Caco-2 (cell line): Measurements from ENCODE around the gene RGS19. TPM values are rescaled to one million over a fixed set of nuclear protein-coding genes. Genes with fewer than 3 reads are reported as not detected.
A peak's percentile ranks its signal among the peaks of the same experiment; 100 is the strongest.

Source experiments
- BruUV-seq: library from RNA; stranded (reverse); fragments of 400-500 nt; replicated peaks from 2 replicates; lab custom pipeline; 2021; lab: Mats Ljungman, UMichigan
- CTCF ChIA-PET: fragments of 300-600 bp; sonication (Branson Sonifier 250); formaldehyde crosslinking; loops from one replicate; lab custom pipeline; 2022; ENCODE audit warnings: antibody characterized with exemption; lab: Charles Lee
- POLR2A ChIA-PET: fragments of 300-600 bp; sonication (Branson Sonifier 250); formaldehyde crosslinking; loops from one replicate; lab custom pipeline; 2022; ENCODE audit warnings: antibody characterized with exemption; lab: Charles Lee
- DNase-seq, 2 experiments: peaks; one replicate each; pipeline versions ENCODE4 v3.0.0 to v3.0.0-alpha.2; 2020 to 2022
- H3K27me3 ChIP-seq: replicated peaks from 2 replicates; pipeline ENCODE4 v1.6.0; 2011; ENCODE audit warnings: low read length; ENCODE audit not compliant: control insufficient read depth, insufficient read depth
- H3K36me3 ChIP-seq: 2 replicates; pipeline ENCODE4 v1.5.1; 2011; ENCODE audit warnings: low read length; ENCODE audit not compliant: control insufficient read depth, insufficient read depth
- H3K4me1 ChIP-seq: fragments of 250-450 bp; sonication (Bioruptor Pico); 2 replicates; pipeline ENCODE4 v1.5.1; 2020; ENCODE audit warnings: mild to moderate bottlenecking
- H3K4me3 ChIP-seq: 2 replicates; pipeline ENCODE4 v1.5.1; 2011; ENCODE audit warnings: low read depth, mild to moderate bottlenecking, control low read depth, low read length
- H3K9me3 ChIP-seq: fragments of 250-450 bp; sonication (Bioruptor Pico); 2 replicates; pipeline ENCODE4 v1.5.1; 2020; ENCODE audit warnings: mild to moderate bottlenecking, moderate library complexity
- H3K27ac Mint-ChIP-seq: one replicate; pipeline ENCODE4 v1.8.0; 2022; ENCODE audit warnings: mixed read lengths; ENCODE audit not compliant: unreplicated experiment
- H3K27me3 Mint-ChIP-seq: one replicate; pipeline ENCODE4 v1.8.0; 2022; ENCODE audit warnings: mixed read lengths; ENCODE audit not compliant: insufficient read depth, unreplicated experiment
- H3K36me3 Mint-ChIP-seq: one replicate; pipeline ENCODE4 v1.8.0; 2022; ENCODE audit warnings: mild to moderate bottlenecking, mixed read lengths; ENCODE audit not compliant: insufficient read depth, unreplicated experiment
- H3K4me1 Mint-ChIP-seq: one replicate; pipeline ENCODE4 v1.8.0; 2022; ENCODE audit warnings: low read depth, mixed read lengths; ENCODE audit not compliant: unreplicated experiment
- H3K4me3 Mint-ChIP-seq: one replicate; pipeline ENCODE4 v1.8.0; 2022; ENCODE audit warnings: mild to moderate bottlenecking, moderate library complexity, mixed read lengths; ENCODE audit not compliant: unreplicated experiment
- H3K9me3 Mint-ChIP-seq: one replicate; pipeline ENCODE4 v1.8.0; 2022; ENCODE audit warnings: mixed read lengths; ENCODE audit not compliant: unreplicated experiment
- intact Hi-C: fragments of 100-400 bp; cut with micrococcal nuclease; formaldehyde crosslinking; loops from one replicate; pipeline ENCODE4 v1.10.0; 2022; ENCODE audit not compliant: unreplicated experiment
- total RNA-seq: library from RNA; stranded (reverse); gene quantifications from 2 replicates; pipeline ENCODE4 v1.2.3, GENCODE V29; 2022
- TF ChIP-seq, protein P1 (sequence below), 2 experiments: fragments of 200-600 bp in 1 of 2; IDR thresholded peaks; 1 replicate in 1 of 2; 2 replicates in 1 of 2; pipeline versions ENCODE4 v1.5.1 to v1.8.0; 2011 to 2022; ENCODE audit warnings: antibody characterized with exemption in 1 of 2, control low read depth in 1 of 2, inconsistent platforms in 1 of 2, low read depth in 1 of 2, low read length in 1 of 2, mild to moderate bottlenecking in 1 of 2, moderate library complexity in 1 of 2; ENCODE audit not compliant: insufficient read depth in 1 of 2, severe bottlenecking in 1 of 2, unreplicated experiment in 1 of 2

The RGS19 gene
- total RNA-seq, 1 experiment from 2014 or later: 29.3 TPM

DNA sequence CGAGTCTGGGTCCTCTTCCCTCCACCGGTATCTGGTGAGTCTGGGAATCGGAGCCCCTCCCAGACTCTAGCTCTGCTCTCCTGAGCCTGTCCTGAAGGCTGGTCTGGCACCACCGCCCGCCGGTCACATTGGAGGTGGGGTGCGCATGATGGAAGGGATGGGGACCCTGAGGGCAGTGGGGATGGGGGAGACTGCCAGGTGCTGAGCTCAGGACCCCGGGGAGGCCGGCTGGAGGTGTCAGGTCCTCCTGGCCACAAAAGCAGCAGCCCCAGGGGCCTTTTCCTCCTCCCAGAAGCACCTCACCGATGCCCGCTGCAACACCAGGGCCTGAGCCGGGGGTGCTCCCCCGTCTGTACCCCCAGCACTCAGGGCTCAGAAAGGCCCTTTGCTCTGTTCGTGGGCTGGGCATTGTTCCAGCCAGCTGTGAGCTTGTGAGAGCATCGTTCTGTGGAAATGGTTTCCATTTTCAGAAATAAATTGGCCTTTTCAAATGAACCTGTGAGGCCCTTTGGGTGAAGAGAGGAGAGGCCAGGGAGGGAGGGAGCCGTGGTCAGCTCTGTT is 30.6 kb upstream of the RGS19 start:
- H3K4me1 Mint-ChIP-seq: no peaks in the 10 kb centered on the region
- H3K4me3 Mint-ChIP-seq: no peak overlapping the region
- H3K36me3 Mint-ChIP-seq: no peaks in the 10 kb centered on the region
- no peaks in the 10 kb centered on the region; the same call in 1 of the 2 replicates for H3K27me3 ChIP-seq
- no peak overlapping the region for H3K27ac Mint-ChIP-seq
- intact Hi-C loops: no loop called here
- peak; percentile 9 to 43 for DNase-seq
- ChIA-PET CTCF (interaction anchor here (0.6 to 2.5 kb wide), 2 partner anchors 10 to 27 kb away, joined by 8 to 13 read pairs; no protein-coding TSS in a partner anchor), POLR2A (no interaction called here)
- H3K4me1 ChIP-seq: no peaks in the 10 kb centered on the region
- H3K9me3 Mint-ChIP-seq: no peaks in the 10 kb centered on the region
- no peaks in the 10 kb centered on the region for H3K36me3 ChIP-seq
- H3K4me3 ChIP-seq: no peak overlapping the region
- TF ChIP-seq, protein P1, sequence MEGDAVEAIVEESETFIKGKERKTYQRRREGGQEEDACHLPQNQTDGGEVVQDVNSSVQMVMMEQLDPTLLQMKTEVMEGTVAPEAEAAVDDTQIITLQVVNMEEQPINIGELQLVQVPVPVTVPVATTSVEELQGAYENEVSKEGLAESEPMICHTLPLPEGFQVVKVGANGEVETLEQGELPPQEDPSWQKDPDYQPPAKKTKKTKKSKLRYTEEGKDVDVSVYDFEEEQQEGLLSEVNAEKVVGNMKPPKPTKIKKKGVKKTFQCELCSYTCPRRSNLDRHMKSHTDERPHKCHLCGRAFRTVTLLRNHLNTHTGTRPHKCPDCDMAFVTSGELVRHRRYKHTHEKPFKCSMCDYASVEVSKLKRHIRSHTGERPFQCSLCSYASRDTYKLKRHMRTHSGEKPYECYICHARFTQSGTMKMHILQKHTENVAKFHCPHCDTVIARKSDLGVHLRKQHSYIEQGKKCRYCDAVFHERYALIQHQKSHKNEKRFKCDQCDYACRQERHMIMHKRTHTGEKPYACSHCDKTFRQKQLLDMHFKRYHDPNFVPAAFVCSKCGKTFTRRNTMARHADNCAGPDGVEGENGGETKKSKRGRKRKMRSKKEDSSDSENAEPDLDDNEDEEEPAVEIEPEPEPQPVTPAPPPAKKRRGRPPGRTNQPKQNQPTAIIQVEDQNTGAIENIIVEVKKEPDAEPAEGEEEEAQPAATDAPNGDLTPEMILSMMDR (IDR thresholded peaks at IDR 0.05; ENCODE audit: insufficient read depth in 1 of 2, low read depth in 1 of 2, low read length in 1 of 2, severe bottlenecking in 1 of 2, unreplicated experiment in 1 of 2): no peak
- BruUV-seq: no TSS peak
- H3K9me3 ChIP-seq: no peaks in the 10 kb centered on the region; the same call in 1 of the 2 replicates
- peaks cover 15% of the 10 kb centered on the region for H3K27me3 Mint-ChIP-seq

DNA sequence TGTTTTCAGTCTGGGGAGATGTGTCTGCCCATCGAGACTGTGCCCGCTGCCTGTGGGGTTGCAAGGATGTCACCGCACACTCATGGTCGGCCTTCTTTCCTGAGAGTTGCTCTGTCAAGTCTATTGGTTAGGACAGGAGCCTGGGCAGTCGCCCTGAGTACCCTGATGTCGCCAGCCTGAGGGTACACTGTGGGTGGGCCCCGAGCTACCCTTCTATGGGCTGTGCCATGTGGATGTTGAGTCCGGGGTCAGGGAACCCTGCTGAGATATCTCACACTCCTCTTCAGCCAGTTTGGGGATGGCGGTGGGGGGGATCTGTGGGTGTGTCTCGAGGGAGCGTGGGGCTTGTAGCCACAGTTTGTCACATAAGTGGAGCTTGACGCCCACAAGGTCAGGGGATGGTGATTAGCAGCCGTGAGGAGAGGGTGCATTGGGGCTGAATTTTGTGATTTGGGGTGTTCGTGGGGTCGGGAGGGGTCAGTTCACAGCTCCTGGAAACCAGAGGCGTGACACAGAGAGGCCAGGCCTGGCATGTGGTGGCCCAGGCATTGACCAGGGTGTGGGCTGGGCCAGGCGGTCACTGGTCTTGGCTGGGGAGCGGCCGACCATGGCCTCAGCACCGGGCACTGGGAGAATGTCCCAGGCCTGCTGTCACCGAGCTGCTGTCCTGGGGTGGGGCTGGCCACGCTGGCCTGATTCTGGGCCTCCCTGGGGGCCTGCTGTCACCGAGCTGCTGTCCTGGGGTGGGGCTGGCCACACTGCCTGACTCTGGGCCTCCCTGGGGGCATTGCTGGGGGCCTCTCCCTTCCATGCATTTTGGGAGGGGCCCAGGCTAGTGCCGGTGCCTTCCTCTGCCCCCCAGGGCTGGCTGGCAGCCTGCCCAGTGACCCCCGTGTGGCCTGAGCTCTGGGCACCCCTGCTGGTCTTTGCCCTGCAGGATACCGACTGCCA is 29.7 kb upstream of the RGS19 start:
- Mint-ChIP-seq H3K4me1 (no peaks in the 10 kb centered on the region), H3K27ac (no peak overlapping the region), H3K9me3 (no peaks in the 10 kb centered on the region), H3K4me3 (no peak overlapping the region), H3K36me3 (no peaks in the 10 kb centered on the region), H3K27me3 (peaks cover 11% of the 10 kb centered on the region)
- ChIA-PET CTCF (interaction anchor here (0.8 to 0.9 kb wide), 2 partner anchors 10 to 26 kb away, joined by 3 read pairs; no protein-coding TSS in a partner anchor), POLR2A (no interaction called here)
- Histone ChIP-seq H3K9me3 (no peaks in the 10 kb centered on the region; the same call in 1 of the 2 replicates), H3K4me1 (no peaks in the 10 kb centered on the region), H3K27me3 (no peaks in the 10 kb centered on the region; the same call in 1 of the 2 replicates), H3K4me3 (no peak overlapping the region), H3K36me3 (no peaks in the 10 kb centered on the region)
- intact Hi-C loops: no loop called here
- TF ChIP-seq, protein P1 (IDR thresholded peaks at IDR 0.05; ENCODE audit: insufficient read depth in 1 of 2, low read depth in 1 of 2, low read length in 1 of 2, severe bottlenecking in 1 of 2, unreplicated experiment in 1 of 2): no peak
- peak; percentile 3 to 43 for DNase-seq
- no TSS peak for BruUV-seq

DNA sequence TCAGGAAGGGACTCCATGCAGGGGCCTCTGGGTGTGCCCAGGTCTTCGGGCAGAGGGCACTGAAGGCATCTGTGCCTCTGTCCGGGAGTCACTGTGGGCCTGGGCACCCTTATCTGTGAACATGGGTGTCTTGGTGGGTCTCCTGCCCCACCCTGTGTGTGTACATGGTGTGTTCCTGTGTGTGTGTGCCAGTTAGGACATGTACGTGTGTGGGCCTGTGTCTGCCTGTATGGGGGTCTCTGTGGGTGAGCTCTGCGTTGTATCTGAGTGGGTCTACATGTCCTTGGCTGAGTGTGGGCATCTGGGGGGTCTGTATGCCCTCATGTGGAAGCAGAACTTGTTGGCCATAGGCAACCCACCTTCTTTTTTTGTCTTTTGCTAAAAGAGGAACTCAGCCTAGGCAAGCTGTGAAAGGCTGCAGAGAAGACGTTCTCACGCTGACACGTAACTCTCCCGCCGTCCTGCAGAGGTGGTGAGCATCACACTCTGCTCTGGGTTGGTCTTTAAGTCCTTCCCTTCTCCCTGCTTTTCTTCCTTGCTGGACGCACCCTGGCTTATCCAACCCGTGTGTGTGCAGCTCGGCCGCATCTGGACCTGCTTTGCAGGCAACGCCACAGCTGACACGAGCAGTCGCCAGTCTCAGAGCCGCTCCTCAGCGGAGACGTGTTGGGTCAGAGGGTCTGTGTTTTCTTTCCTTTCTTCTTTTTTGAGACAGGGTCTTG is 28.6 kb upstream of the RGS19 start:
- TF ChIP-seq, protein P1 (IDR thresholded peaks at IDR 0.05; ENCODE audit: insufficient read depth in 1 of 2, low read depth in 1 of 2, low read length in 1 of 2, severe bottlenecking in 1 of 2, unreplicated experiment in 1 of 2): no peak
- Mint-ChIP-seq H3K4me3 (no peak overlapping the region), H3K27ac (no peak overlapping the region), H3K4me1 (no peaks in the 10 kb centered on the region), H3K36me3 (no peaks in the 10 kb centered on the region), H3K9me3 (no peaks in the 10 kb centered on the region), H3K27me3 (peaks cover 14% of the 10 kb centered on the region)
- BruUV-seq: no TSS peak
- Histone ChIP-seq H3K36me3 (no peaks in the 10 kb centered on the region), H3K4me1 (no peaks in the 10 kb centered on the region), H3K4me3 (no peak overlapping the region), H3K9me3 (no peaks in the 10 kb centered on the region; the same call in 1 of the 2 replicates), H3K27me3 (no peaks in the 10 kb centered on the region; the same call in 1 of the 2 replicates)
- peak; percentile 11 to 52 for DNase-seq
- intact Hi-C loops: no loop called here
- CTCF ChIA-PET: interaction anchor here (0.8 to 0.9 kb wide), 2 partner anchors 11 to 24 kb away, joined by 3 read pairs; no protein-coding TSS in a partner anchor
- POLR2A ChIA-PET: no interaction called here
